H1 (cell line): ENCODE results near the gene SLC43A1. TPM values are rescaled to one million over a fixed set of nuclear protein-coding genes. Genes with fewer than 3 reads are reported as not detected.

Experiments used
- SP1 ChIP-seq: IDR thresholded peaks from 2 replicates; pipeline ENCODE4 v1.6.1; 2011; ENCODE audit warnings: low read depth, low read length
- TBP ChIP-seq: IDR thresholded peaks from 2 replicates; pipeline ENCODE4 v1.6.1; 2011; ENCODE audit warnings: low read depth, low read length, improper control_type of control experiment
- polyA plus RNA-seq, 7 experiments: library from polyadenylated mRNA; depleted of rRNA in 3 of 7; stranded (reverse) in 5 of 7; unstranded in 2 of 7; fragments of >200 nt in 5 of 7; fragments of 200-250 nt in 2 of 7; gene quantifications; 1 replicate in 5 of 7; 2 replicates in 1 of 7; 4 replicates in 1 of 7; pipeline versions ENCODE4 v1.2.1 to v1.2.3, GENCODE V29; 2011 to 2013; ENCODE audit warnings: missing spikeins in 2 of 7, mixed read lengths in 2 of 7
- total RNA-seq: library from RNA; stranded (reverse); fragmentation: NEBNext Ultra II Directional; extraction: Animal tissue kit (Norgen Biotek cat#: 25700); gene quantifications from 2 replicates; pipeline ENCODE4 v1.2.1, GENCODE V29; 2021
- TF ChIP-seq, protein P1 (sequence below), 3 experiments: IDR thresholded peaks; 1 replicate in 2 of 3; 2 replicates in 1 of 3; pipeline versions ENCODE4 v1.5.1 to v1.6.1; 2011; ENCODE audit warnings: low read length in 3 of 3, mild to moderate bottlenecking in 3 of 3, inconsistent platforms in 2 of 3, low read depth in 1 of 3, moderate library complexity in 1 of 3; ENCODE audit not compliant: insufficient read depth in 1 of 3; ENCODE audit errors: control extremely low read depth in 1 of 3

SLC43A1 gene
- total and polyA plus RNA-seq, 2 of the 8 experiments (the other 6 are each of a cell fraction or from before 2014, with no cell fraction given): 34.5 to 58.0 TPM

GRCh38 chr11:57541169-57541568 is 25.7 kb upstream of the SLC43A1 start (continued):
- TF ChIP-seq, protein P1, sequence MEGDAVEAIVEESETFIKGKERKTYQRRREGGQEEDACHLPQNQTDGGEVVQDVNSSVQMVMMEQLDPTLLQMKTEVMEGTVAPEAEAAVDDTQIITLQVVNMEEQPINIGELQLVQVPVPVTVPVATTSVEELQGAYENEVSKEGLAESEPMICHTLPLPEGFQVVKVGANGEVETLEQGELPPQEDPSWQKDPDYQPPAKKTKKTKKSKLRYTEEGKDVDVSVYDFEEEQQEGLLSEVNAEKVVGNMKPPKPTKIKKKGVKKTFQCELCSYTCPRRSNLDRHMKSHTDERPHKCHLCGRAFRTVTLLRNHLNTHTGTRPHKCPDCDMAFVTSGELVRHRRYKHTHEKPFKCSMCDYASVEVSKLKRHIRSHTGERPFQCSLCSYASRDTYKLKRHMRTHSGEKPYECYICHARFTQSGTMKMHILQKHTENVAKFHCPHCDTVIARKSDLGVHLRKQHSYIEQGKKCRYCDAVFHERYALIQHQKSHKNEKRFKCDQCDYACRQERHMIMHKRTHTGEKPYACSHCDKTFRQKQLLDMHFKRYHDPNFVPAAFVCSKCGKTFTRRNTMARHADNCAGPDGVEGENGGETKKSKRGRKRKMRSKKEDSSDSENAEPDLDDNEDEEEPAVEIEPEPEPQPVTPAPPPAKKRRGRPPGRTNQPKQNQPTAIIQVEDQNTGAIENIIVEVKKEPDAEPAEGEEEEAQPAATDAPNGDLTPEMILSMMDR (IDR thresholded peaks at IDR 0.05; ENCODE audit: control extremely low read depth in 1 of 3, insufficient read depth in 1 of 3, low read depth in 1 of 3, low read length in 3 of 3): no peak
- TF ChIP-seq TBP (no peak), SP1 (no peak)
